ENCODE data around the gene TMTC2. TPM values are rescaled to one million over a fixed set of nuclear protein-coding genes. Genes with fewer than 3 reads are reported as not detected.

The TMTC2 gene
- total RNA-seq, 1 donor from 2014 or later = 31.4 TPM

- TF ChIP-seq CTCF (IDR thresholded peaks at IDR 0.05) = no peak
- DNase-seq (no peak), ATAC-seq (no peak)
- intact Hi-C loops (cut with DNase I) = no loop called here
- Histone ChIP-seq H3K36me3 (no peaks in the 10 kb centered on the region), H3K4me3 (no peak overlapping the region), H3K27ac (no peak overlapping the region), H3K4me1 (no peaks in the 10 kb centered on the region), H3K27me3 (ENCODE audit: low read depth) (no peaks in the 10 kb centered on the region), H3K9me3 (no peaks in the 10 kb centered on the region)
Observed at GRCh38 chr12:83179999-83180398, 493.3 kb downstream of the TMTC2 start.

GRCh38 chr12:83181074-83181473, 494.4 kb downstream of the TMTC2 start:
- Histone ChIP-seq H3K4me1 (no peaks in the 10 kb centered on the region), H3K36me3 (no peaks in the 10 kb centered on the region), H3K4me3 (no peak overlapping the region), H3K9me3 (no peaks in the 10 kb centered on the region), H3K27ac (no peak overlapping the region), H3K27me3 (ENCODE audit: low read depth) (no peaks in the 10 kb centered on the region)
- ATAC-seq (no peak), DNase-seq (no peak)
- intact Hi-C loops (cut with DNase I) = no loop called here
- TF ChIP-seq CTCF (IDR thresholded peaks at IDR 0.05) = no peak

- Histone ChIP-seq H3K9me3 (no peaks in the 10 kb centered on the region), H3K4me1 (no peaks in the 10 kb centered on the region), H3K4me3 (no peak overlapping the region), H3K27me3 (ENCODE audit: low read depth) (no peaks in the 10 kb centered on the region), H3K27ac (no peak overlapping the region), H3K36me3 (no peaks in the 10 kb centered on the region)
- ATAC-seq (no peak), DNase-seq (no peak)
- intact Hi-C loops (cut with DNase I) = no loop called here
- TF ChIP-seq CTCF (IDR thresholded peaks at IDR 0.05) = no peak
Observed at GRCh38 chr12:83183132-83183531, 496.4 kb downstream of the TMTC2 start.

Data from lower lobe of right lung (tissue), 2 donors.